Fibroblast of skin of left quadriceps (primary cell): ENCODE results near the gene ATG10.
"Not testable (repeated sequence)": the region's sequence is repeated elsewhere in the genome, so short reads cannot be mapped to it uniquely, and the experiment has no call there.

Source experiments
- DNase-seq, 2 experiments: peaks; one replicate each; pipeline ENCODE4 v3.0.0-alpha.2; 2013; ENCODE audit warnings: low read depth in 2 of 2

The ATG10 gene

DNA sequence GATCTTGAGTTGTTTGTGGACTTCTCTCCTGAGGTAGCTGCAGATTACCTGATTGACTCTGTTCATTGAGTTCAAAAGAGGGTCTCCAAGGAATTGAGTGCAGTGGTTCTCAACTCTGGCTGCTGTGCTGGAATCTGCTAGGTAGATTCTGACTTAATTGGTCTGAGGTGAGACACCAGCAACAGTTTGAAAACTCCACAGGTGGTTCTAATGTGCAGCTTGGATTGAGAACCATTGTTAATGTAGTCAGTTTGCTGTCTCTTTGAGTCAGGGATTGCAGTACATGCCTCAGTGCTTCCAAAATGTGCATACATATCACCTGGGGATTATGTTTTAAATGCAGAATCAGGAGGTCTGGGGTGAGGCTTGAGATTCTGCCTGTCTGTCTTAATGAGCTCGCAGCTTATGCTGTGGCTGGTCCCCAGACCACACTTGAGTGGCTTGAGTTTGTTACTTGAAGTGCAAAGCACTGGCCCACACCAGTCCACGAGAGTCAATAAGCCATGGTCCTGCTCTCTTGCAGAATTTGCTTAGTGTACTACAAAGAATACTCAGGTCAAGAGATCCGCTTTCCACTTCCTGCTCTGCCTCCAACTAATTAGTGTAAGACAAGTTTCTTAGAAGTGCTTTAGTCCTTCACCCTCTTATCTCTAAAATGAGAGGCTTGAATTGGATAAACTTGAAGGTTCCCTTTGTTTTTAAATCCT lies 82.3 kb downstream of the ATG10 start:
- no peak for DNase-seq

DNA sequence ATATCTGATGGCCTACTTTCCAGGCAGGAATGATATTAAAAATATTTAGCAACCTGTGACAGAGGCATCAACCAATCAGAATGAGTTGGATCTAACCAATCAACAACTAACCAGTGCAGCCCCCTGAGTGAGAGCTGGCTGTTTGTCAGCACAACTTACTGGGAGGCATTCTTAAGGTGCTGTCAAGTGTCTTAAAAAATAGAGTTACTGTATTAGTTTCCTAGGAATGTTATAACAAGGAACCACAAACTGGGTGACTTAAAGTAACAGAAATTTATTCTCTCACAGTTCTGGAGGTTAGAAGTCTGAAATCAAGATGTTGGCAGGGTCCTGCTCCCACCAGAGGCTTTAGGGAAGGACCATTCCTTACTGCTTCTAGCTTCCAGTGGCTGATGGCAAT lies 85.2 kb downstream of the ATG10 start:
- no peak for DNase-seq

DNA sequence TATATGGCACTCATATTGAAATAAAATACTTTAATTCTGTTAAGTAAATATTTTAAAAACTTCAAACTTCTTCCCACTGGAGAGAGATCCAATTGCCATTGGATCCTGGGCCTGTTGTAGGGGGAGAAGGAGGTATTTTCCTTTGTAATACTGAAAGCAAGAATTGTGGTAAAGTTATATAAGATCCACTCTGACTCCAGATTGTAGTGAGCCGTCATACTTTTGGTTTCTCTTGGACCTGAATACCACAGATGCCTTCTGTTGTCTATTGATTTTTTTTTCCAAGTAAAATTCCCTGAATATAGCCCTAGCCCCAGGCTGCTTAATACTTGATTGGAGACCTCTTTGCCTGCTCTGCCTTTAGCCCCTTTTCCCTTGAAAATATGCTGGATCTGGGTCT lies 86.9 kb downstream of the ATG10 start:
- DNase-seq = no peak

DNA sequence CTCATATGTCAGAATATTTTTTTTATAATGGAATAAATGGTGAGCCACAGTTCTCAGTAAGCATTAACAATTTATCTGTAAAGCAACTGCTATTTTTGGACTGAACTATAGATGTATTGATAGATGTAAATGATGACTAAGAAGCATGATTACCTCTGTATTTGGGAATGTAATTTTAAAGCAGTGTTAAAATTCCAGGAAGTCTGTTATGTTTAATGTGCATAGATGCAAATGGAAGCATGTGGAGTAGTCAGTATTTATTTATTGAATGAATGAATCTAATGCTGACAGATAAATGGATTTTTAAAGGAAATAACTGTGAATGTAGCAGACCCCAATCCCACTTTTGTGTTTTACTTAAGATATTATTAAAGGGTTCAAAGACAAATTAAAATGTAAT lies 95.0 kb downstream of the ATG10 start:
- DNase-seq = no peak

DNA sequence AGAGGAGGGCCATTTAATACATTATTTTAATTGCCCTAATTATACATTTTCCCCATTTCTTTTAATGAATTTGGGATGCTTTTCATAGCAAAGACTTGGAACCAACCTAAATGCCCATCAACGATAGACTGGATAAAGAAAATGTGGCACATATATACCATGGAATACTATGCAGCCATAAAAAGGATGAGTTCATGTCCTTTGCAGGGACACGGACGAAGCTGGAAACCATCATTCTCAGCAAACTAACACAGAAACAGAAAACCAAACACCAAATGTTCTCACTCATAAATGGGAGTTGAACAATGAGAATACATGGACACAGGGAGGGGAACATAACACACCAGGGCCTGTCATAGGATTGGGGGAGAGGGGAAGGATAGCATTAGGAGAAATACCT lies 96.2 kb downstream of the ATG10 start:
- not testable (repeated sequence) for DNase-seq

DNA sequence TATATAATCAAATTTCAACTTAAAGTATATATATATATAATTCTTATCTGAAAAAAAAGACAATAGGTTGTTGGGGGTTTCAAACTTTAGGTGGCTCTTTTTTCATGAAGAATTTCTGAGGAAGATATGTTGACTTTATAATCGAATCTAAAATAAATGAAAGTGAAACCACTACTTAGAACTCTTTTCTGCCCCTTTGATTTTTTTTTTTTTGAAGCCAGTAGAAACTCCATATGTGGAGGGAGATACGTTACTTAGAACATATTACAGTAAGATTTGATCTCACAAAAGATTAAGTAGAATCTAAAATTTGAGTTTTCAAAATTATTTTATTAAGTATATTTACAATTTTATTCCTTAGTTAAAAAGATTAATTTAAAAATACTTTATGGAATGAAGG lies 96.9 kb downstream of the ATG10 start:
- no peak for DNase-seq

DNA sequence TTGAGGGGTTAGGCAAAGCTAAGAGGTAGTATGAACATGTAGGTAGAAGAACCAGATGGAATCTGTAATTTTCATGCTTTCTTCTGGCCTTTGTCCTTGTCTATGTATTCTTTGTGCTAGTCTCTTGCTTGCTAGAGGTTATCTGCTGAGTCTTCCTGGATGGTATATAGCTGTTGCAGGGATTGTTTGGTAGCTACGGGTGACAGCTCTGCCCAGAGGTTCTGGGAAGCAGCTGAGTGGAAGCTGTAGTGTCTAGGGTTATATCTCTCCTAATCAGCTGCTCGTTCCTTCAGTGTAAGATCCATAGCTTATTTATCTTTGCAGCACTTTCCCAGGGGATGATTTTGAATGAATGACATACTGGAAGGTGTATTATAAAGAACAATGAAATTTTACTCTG lies 100.3 kb downstream of the ATG10 start:
- no peak for DNase-seq

DNA sequence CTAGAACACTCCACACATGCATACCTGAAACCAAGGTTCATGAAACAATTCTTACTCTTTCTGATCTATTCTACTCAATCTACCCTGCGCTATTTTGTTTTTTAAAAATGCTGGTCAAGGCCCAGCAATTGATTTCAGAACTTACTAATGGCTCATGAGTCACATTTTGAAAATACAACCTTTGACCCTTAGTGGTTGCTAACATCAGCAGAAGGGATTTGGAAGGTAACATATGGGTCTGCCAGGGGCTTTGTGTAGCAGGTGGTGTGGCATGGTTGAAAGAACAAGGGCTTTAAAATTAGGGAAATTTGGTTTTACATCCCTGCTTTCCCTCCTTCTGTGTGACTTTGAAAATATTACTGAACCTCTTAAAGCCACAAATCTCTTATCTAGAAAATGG lies 101.4 kb downstream of the ATG10 start:
- no peak for DNase-seq

DNA sequence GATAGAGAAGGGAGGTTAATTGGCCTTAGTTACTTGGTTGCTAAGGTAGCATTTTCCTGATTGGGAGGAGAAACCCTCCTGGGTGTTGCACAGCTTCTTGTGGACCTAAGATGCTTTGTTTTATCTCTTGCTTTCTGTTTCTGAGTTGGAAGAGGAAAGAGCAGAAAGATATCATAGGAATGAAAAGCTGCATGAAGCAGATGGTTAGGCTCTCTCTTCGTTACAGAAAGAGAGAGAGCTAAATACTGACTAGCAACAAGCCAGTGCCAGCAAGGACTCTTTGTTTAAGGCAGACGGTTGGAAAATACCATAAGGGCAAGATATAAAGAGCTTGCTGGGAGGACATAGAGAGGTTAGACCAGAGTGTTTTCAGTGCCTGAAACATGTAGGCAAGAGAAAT lies 103.1 kb downstream of the ATG10 start:
- no peak for DNase-seq

DNA sequence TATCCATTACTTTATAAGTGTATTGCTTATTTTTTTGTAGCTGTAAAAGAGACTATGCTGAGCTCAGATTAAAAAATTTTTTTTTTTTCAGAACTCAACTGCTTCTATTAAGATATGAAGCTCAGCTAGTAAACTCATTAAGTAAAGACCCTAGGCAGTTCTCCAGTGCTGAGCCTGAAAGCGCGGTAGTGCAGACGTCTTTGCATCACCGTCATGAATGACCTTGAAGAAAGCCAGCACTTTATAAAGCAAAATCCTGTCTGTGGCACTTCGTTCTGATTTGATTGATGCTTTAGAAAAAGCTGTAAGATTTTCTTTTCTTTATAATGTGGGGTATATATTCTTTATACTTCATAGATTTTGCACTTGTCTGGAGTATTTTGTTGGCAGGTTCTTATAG lies 105.7 kb downstream of the ATG10 start:
- DNase-seq = no peak

DNA sequence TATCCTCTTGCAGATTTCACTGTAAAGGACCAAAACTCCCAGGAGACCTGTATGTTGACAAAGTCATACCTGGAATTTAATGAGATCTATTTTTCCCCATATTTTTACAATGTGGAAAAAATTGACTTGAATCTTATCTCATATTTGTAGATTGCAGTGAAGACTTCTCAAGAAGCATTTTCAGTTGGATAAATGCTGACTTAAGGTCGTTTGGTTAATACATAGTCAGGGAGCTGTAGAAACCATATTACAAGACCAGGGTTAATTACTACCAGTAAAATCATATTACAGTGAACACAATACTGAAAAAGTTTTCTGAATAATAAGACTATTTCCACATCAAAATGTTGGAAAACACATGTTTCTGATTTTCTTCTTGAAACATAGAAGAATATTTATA lies 119.8 kb downstream of the ATG10 start:
- no peak for DNase-seq

DNA sequence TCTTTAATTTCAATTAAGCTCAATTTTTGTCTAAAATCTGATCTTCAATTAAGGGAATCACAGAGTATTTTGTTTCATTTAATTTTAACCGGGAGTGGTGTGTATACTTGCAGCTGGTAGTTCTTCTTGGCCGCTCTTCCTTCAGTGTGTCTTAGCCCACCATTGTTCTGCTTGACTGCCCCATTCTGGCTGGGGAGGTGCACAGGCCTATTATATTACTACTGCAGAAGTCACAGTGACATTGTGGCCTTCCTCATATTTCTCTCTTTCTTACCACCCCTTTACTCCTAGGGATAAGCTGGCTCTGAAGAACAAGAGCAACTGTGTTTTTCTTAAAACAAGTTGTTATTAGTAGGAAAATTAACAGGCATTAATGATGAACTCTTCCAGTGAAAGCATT lies 123.7 kb downstream of the ATG10 start:
- DNase-seq = no peak

DNA sequence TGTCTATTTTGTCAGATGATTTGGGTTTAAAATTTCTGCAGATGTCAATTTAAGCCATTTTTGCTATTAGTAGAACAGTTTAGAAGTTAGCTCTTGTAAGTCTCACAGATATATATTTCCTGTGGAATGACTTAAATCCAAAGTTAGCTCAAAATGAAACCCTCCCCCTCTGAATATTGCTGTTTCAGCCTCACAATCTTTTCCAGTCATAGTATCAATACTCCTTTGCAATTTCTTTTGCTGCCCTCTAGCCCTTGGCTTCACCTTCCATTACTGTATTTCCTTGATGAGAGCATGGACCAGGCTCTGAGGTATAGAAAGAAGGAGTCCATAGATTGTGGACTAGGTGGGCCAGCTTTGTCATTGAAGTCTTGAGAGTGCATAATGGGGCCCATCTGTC lies 124.4 kb downstream of the ATG10 start:
- no peak for DNase-seq

DNA sequence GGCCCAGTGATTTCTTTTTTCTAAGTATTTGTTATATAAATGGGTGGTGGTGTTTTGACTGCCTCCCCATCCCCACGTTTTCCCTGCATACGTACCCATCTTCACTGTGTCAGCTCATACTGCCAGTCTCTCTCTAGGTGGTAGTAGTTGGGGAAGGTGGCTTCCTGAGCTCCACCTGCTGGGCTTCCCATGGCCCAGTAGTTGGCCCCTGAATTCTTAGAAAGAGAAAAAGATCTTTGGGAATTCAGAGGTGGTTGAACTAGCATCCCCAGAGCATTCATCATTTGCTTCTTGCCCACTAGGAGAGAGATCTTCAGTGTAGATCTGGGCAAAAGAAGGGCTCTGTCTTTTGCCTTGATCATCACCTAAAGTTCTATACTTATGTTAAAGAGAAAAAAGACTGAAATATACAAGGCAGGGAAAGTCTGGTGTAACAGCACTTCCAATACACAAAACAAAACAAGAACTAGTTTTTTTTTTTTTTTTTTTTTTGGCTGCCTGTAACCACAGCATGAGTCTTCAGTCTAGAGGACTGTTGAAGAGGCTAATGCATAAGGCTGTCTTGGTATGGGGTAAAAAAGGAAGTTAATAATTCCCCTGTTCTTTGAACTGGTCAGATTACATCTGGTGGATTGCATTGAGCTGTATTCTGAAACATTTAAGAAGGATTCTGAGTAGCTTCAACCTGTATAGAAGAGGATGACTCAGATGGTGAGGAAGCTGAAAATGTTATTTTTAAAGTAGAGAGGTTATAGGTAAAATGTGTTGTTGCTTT lies 128.7 kb downstream of the ATG10 start:
- no peak for DNase-seq

DNA sequence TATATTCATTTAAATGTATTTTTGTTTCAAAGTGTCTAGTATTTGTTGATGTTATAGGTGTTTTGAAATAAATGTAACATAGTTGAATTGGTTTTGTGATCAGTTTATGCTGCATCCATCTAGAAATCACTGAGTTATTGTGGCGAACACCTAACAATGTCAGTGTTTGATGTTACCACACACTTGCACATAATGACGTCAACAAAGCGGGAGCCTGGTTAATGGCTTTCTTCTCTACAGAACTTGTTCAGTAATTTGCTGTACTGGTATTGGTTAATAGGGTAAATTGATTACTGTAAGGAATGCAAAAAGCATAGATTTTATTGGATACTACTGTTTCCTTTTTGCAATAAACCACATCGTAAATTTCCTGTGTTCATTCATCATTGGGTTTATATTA lies 133.0 kb downstream of the ATG10 start:
- no peak for DNase-seq

DNA sequence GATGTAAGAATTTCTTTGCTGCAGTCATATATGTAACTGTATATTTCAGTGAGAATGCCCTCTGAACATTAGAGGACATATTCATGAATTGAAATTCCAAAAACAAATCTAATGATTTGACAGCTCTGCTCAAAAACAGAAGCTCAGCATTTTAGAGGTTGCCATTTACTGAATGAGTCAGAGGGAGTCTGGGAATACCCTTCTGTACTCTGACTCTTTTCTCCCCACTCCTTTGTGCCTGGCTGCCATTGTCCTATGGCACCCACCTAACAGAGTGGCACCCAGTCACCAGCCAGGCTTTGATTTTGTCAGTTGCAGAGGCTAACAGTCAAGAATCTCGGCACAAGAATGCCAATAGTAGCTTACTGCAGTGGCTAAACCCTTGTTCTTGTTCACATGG lies 133.6 kb downstream of the ATG10 start:
- DNase-seq = no peak

DNA sequence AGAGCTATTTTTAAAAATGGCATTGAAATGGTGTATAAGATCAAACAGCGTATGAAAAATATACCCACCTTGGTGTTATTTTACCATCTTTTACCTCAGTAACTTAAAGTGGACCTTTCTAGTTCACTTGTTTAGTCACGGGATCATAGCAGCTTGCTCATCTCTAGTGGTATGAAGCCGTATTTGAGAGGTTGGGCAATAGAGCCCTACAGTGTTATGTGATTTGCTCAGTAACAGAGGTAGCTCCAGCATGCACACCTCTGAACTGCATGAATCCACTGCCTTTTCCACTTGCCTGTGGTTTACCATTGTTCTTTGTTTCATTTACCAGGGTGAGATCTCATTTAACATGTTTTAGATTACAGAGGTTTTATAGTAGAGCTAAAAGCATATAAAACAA lies 134.4 kb downstream of the ATG10 start:
- no peak for DNase-seq

DNA sequence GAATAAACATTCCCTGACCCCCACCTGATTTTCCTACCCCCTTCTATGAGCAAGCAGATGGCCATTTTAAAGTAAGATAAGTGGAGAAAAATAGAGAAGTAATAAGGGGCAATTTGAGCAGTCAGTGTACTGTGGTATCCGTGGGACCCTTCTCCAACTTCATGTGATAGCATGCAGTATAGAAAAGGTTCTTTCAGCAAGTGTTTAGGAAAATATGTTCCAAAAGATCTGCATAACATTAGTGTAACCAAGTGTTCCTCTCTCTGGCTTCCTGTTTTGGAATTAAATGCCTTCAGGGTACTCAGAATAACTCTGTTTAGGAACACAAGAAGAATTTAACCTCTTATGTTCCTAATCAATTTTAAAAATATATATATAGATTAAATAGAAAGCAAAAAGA lies 134.9 kb downstream of the ATG10 start:
- no peak for DNase-seq

DNA sequence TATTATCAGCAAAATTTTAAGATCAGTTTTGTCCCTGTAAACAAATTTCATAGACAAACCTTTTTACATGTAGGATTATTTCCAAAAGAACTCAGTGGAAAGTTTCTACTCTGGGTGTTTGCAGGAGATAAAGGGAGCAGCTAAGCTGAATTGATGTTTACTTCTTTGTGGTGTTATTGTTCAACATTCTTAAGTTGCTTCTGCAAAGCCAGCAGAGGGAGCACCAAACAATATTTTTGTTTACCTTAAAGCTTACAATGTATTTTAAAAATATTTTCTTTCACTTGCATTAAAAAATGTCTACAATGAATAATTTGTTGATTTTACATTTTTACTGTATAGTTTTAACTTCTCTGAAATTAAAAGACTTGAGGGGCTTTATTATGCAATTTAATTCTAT lies 135.4 kb downstream of the ATG10 start:
- DNase-seq = no peak

DNA sequence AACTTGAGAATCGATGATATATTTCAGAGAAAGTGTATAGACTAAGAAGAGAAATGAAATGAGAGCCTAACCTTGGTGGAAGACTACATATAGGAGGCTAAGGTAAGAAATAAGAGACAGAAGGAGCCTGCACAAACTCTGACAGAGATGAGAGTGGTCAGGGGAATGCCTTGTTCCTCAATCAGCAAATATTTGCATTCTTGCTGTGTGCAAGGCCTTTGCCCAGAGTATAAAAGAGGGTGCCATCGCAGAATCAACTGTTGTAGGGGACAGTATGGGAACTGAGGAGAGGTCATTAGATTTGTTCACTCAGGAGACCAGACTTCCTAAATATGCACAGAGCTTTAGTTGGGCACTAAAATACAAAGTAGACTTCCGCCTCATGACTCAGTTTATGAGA lies 137.2 kb downstream of the ATG10 start:
- DNase-seq = no peak

DNA sequence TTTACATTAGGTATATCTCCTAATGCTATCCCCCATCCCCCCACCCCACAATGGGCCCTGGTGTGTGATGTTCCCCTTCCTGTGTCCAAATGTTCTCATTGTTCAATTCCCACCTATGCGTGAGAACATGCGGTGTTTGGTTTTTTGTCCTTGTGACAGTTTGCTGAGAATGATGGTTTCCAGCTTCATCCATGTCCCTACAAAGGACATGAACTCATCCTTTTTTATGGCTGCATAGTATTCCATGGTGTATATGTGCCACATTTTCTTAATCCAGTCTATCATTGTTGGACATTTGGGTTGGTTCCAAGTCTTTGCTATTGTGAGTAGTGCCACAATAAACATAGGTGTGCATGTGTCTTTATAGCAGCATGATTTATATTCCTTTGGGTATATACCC lies 138.1 kb downstream of the ATG10 start:
- not testable (repeated sequence) for DNase-seq

DNA sequence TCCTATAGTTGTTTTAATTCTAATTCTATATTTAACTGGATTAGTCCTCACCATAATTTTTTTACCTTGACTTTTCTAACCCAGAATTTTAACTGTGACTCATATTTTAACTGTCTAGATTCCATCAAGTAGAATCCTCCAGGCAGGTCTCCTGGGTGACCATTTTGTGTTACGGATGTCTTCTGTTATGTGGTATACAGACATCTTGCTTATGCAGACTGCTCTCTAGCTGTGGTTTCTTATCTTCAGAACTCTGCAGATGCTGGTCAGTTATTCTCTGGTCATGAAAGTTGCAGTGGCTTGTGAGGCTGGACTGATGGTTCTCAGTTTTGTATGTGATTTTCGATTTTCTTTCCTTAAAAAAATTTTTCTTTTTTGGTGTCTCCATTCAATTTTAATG lies 139.4 kb downstream of the ATG10 start:
- DNase-seq = no peak

DNA sequence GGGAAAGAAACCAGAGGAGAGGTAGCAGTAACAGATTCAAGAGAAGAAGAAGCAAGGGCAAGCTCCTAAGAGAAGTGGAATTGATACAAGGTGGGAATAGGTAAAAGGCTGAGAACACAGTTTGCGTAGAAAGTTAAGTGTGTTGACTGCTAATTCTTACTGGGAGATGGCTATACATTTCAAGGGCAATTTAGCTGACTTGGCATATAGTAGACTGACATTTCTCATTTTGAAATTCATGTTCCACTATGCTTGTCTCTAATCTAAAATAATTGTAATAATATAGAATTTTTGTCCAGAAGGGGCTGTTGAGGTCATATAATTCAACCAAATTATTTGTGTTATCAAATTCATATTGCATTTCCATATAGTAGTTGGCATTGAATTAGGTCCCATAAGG lies 144.0 kb downstream of the ATG10 start:
- no peak for DNase-seq

DNA sequence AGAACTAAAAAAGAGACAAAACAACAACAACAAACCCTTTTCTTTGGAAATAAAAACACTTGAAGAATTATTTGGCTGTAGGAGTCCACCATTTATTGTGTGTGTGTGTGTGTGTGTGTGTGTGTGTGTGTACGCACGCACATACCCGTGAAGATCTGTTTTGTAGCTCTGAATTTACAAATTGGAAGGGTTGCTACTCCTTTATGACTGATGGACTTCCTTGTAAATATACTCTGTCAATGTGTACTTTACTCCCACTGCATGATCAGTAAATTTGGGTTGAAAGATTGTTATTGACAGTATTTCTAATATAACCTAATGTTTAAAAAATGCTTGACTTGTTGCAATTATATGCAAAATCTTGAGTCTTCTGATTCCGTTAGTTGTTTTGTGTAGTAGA lies 148.1 kb downstream of the ATG10 start:
- DNase-seq = no peak
